ENCODE measurements around the gene MAD1L1. TPM values are rescaled to one million over a fixed set of nuclear protein-coding genes. Genes with fewer than 3 reads are reported as not detected.

Gene MAD1L1
- total and polyA plus RNA-seq, 2 experiments from 2014 or later = 38.2 to 69.8 TPM

DNA sequence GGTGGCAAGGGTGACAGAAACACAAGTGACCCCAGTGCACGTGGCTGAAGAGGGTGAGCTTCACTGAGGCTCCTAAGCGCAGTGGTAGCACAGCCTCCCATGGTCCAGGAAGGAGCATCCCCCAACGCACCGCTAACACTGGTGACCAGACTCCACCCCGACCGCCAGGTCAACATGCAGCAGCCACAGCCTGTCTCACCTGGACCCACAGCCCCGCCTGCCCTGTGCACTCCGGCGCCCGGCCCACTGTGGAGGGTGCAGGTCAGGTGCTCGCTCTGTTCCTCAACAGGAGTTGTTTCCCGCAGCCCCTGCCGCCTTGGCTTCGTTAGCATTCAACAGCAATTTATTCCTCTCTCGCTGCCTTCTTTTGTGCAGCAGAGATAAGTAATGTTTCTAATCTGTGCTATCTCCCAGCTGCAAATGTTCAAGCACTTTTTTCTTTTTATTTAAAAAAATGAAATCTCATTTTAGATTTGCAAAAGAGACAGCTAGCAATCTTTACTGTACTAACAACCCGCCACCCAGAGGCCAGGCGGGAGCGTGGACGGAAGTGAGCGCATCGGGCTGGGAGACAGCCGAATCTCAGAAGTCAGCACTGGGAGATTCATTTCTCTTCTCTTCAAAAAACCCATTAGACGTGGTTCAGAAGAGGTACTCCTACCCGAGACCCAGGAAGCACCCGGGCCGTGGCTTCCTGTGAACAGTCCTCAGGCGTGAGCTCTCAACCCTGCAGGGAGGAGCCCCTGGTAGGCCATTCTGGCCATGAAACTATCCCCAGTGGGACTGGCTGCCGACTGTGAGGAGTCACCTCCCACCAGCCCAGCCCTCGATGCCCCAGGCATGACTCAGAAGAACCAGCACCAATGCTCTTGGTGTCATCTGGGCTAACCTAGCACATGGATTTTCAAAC is 133.4 kb downstream of the MAD1L1 start:
- Histone ChIP-seq H4K20me1 (ENCODE audit: insufficient read depth) (no peaks in the 10 kb centered on the region), H3K27ac (peak overlapping the region; percentile 17; the same call in 1 of the 2 replicates), H3F3A (ENCODE audit: insufficient read depth) (peaks cover 10% of the 10 kb centered on the region; the same call in 1 of the 2 replicates), H2AFZ (no peak overlapping the region), H3K36me3 (ENCODE audit: low read depth) (no peaks in the 10 kb centered on the region), H3K9me2 (ENCODE audit: insufficient read depth) (no peaks in the 10 kb centered on the region), H3K79me2 (ENCODE audit: insufficient read depth) (no peaks in the 10 kb centered on the region), H3K27me3 (replicated peaks; ENCODE audit: insufficient read depth) (no peaks in the 10 kb centered on the region), H3K4me1 (ENCODE audit: insufficient read depth) (peaks cover 20% of the 10 kb centered on the region), H3K9ac (0 out of 2 replicates have a peak overlapping the region, but pooled peaks have one; percentile 22), H3K4me2 (ENCODE audit: unreplicated experiment) (no peak overlapping the region), H3K4me3 (no peak overlapping the region), H3K9me3 (ENCODE audit: low read depth) (no peaks in the 10 kb centered on the region)
- in situ Hi-C loops (cut with MboI) = no loop called here
- TF ChIP-seq EZH2 (IDR thresholded peaks at IDR 0.05; ENCODE audit: insufficient read depth, poor library complexity, severe bottlenecking) (no peak), EZH2phosphoT487 (IDR thresholded peaks at IDR 0.05; ENCODE audit: insufficient read depth, low read depth) (no peak)
- WGBS, 2 experiments (ENCODE audit: low coverage in 1 of 2, low lambda C conversion rate in 2 of 2, missing lambda C conversion rate in 2 of 2) = 74 to 76% methylated on average over 26 to 29 of the region's 29 CpGs
- DNase-seq = peak; percentile 88

DNA sequence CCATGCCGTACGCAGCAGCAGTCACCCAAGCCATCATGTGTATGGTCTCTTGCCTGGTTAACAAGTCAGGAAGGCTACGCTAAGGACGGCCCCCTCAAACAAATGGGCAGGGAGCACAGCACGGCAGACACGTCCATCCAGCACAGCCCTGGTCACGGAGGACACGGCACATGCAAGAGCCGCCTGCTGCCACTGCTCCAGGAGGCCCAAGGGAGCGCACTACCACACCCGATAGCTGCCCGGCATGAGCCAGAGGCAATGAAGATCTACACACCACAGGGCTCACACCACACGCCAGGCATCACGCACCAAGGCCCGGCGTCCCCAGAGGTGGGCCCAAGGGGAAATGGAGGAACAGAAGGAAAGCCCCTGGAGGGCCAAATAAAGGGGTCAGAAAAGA is 134.2 kb downstream of the MAD1L1 start:
- no peaks in the 10 kb centered on the region for H3K9me3 ChIP-seq (ENCODE audit: low read depth)
- H2AFZ ChIP-seq = no peak overlapping the region
- no peak for TF ChIP-seq EZH2 (IDR thresholded peaks at IDR 0.05; ENCODE audit: insufficient read depth, poor library complexity, severe bottlenecking)
- no peak for TF ChIP-seq EZH2phosphoT487 (IDR thresholded peaks at IDR 0.05; ENCODE audit: insufficient read depth, low read depth)
- H3K4me3 ChIP-seq = no peak overlapping the region
- in situ Hi-C loops (cut with MboI) = no loop called here
- 0 out of 2 replicates have a peak, but pooled peaks cover 5% of the 10 kb centered on the region for H3F3A ChIP-seq (ENCODE audit: insufficient read depth)
- no peak overlapping the region for H3K4me2 ChIP-seq (ENCODE audit: unreplicated experiment)
- no peaks in the 10 kb centered on the region for H3K36me3 ChIP-seq (ENCODE audit: low read depth)
- WGBS, 2 experiments (ENCODE audit: low coverage in 1 of 2, low lambda C conversion rate in 2 of 2, missing lambda C conversion rate in 2 of 2) = 92 to 94% methylated on average over 16 of the region's 16 CpGs
- no peak for DNase-seq
- H3K9ac ChIP-seq = no peak overlapping the region
- no peaks in the 10 kb centered on the region for H3K27me3 ChIP-seq (replicated peaks; ENCODE audit: insufficient read depth)
- no peaks in the 10 kb centered on the region for H3K9me2 ChIP-seq (ENCODE audit: insufficient read depth)
- H4K20me1 ChIP-seq (ENCODE audit: insufficient read depth) = no peaks in the 10 kb centered on the region
- no peak overlapping the region for H3K27ac ChIP-seq
- peaks cover 12% of the 10 kb centered on the region for H3K4me1 ChIP-seq (ENCODE audit: insufficient read depth)
- no peaks in the 10 kb centered on the region for H3K79me2 ChIP-seq (ENCODE audit: insufficient read depth)

DNA sequence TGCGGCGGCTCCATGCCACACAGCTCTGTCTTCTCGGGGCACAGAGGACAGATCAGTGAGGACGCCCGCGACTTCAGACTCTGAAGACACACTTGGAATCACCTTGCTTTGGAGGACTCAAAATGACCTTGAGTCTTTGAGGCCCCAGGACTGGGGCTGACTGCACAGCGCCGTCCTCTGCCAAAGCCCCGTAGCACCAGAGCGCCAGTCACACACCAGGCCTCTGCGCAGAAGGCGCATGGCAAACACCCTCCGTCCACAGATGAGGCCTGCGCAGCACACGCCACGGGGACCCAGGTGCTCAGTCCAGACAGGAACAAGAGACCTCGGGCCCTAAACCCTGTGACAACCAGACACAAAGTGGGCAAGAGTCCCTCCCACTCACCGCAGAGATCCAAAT is 134.7 kb downstream of the MAD1L1 start:
- no peak overlapping the region for H3K4me3 ChIP-seq
- H3K4me1 ChIP-seq (ENCODE audit: insufficient read depth) = peaks cover 12% of the 10 kb centered on the region
- TF ChIP-seq EZH2 (IDR thresholded peaks at IDR 0.05; ENCODE audit: insufficient read depth, poor library complexity, severe bottlenecking) = no peak
- TF ChIP-seq EZH2phosphoT487 (IDR thresholded peaks at IDR 0.05; ENCODE audit: insufficient read depth, low read depth) = no peak
- H3K36me3 ChIP-seq (ENCODE audit: low read depth) = no peaks in the 10 kb centered on the region
- in situ Hi-C loops (cut with MboI) = no loop called here
- H3K9me2 ChIP-seq (ENCODE audit: insufficient read depth) = no peaks in the 10 kb centered on the region
- DNase-seq = no peak
- H3K79me2 ChIP-seq (ENCODE audit: insufficient read depth) = no peaks in the 10 kb centered on the region
- WGBS, 2 experiments (ENCODE audit: low coverage in 1 of 2, low lambda C conversion rate in 2 of 2, missing lambda C conversion rate in 2 of 2) = 97 to 99% methylated on average over 18 of the region's 18 CpGs
- 0 out of 2 replicates have a peak, but pooled peaks cover 5% of the 10 kb centered on the region for H3F3A ChIP-seq (ENCODE audit: insufficient read depth)
- no peak overlapping the region for H3K27ac ChIP-seq
- H3K9ac ChIP-seq = no peak overlapping the region
- no peak overlapping the region for H3K4me2 ChIP-seq (ENCODE audit: unreplicated experiment)
- no peaks in the 10 kb centered on the region for H3K27me3 ChIP-seq (replicated peaks; ENCODE audit: insufficient read depth)
- no peak overlapping the region for H2AFZ ChIP-seq
- no peaks in the 10 kb centered on the region for H3K9me3 ChIP-seq (ENCODE audit: low read depth)
- no peaks in the 10 kb centered on the region for H4K20me1 ChIP-seq (ENCODE audit: insufficient read depth)

DNA sequence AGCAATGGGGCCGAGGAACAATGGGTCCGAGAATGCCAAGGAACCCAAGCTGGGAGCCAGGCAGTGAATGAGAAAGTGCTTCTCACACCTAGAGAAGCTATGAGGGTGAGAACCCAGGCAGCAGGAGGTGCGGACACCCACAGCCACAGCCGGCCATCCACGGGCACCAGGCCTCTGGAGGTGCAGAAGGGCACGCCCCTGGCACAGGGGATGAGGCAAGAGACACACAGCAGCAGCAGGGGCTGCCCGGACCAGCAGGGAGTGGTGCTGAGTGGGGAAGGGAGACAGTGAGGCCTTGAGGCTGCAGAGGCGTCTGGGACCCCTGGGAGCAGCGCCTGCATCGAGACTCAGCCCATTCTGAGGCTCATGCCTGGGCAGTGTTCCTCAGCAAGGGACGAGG is 135.3 kb downstream of the MAD1L1 start:
- WGBS, 2 experiments (ENCODE audit: low coverage in 1 of 2, low lambda C conversion rate in 2 of 2, missing lambda C conversion rate in 2 of 2) = 91% methylated on average over 11 of the region's 11 CpGs
- no peaks in the 10 kb centered on the region for H3K36me3 ChIP-seq (ENCODE audit: low read depth)
- in situ Hi-C loops (cut with MboI) = no loop called here
- H3K4me1 ChIP-seq (ENCODE audit: insufficient read depth) = peaks cover 12% of the 10 kb centered on the region
- H4K20me1 ChIP-seq (ENCODE audit: insufficient read depth) = no peaks in the 10 kb centered on the region
- no peak for DNase-seq
- no peak for TF ChIP-seq EZH2 (IDR thresholded peaks at IDR 0.05; ENCODE audit: insufficient read depth, poor library complexity, severe bottlenecking)
- TF ChIP-seq EZH2phosphoT487 (IDR thresholded peaks at IDR 0.05; ENCODE audit: insufficient read depth, low read depth) = no peak
- no peak overlapping the region for H3K9ac ChIP-seq
- no peak overlapping the region for H2AFZ ChIP-seq
- no peak overlapping the region for H3K27ac ChIP-seq
- no peaks in the 10 kb centered on the region for H3K27me3 ChIP-seq (replicated peaks; ENCODE audit: insufficient read depth)
- H3F3A ChIP-seq (ENCODE audit: insufficient read depth) = 0 out of 2 replicates have a peak, but pooled peaks cover 5% of the 10 kb centered on the region
- no peaks in the 10 kb centered on the region for H3K9me3 ChIP-seq (ENCODE audit: low read depth)
- no peaks in the 10 kb centered on the region for H3K9me2 ChIP-seq (ENCODE audit: insufficient read depth)
- H3K4me3 ChIP-seq = no peak overlapping the region
- no peaks in the 10 kb centered on the region for H3K79me2 ChIP-seq (ENCODE audit: insufficient read depth)
- H3K4me2 ChIP-seq (ENCODE audit: unreplicated experiment) = no peak overlapping the region
